Mucosa of stomach (tissue), 1 donor: Measurements from ENCODE around the gene CTNNA1.
"Not testable (repeated sequence)": the region's sequence is repeated elsewhere in the genome, so short reads cannot be mapped to it uniquely, and the experiment has no call there.

Experiments
- H3K27me3 ChIP-seq: one replicate; pipeline ENCODE4 v1.7.0; 2013; ENCODE audit warnings: mild to moderate bottlenecking, low read length; ENCODE audit not compliant: control insufficient read depth, insufficient read depth
- H3K36me3 ChIP-seq: one replicate; pipeline ENCODE4 v1.7.0; 2013; ENCODE audit warnings: low read length; ENCODE audit not compliant: control insufficient read depth, insufficient read depth
- H3K4me1 ChIP-seq: one replicate; pipeline ENCODE4 v1.7.0; 2013; ENCODE audit warnings: mild to moderate bottlenecking, low read length; ENCODE audit not compliant: control insufficient read depth, insufficient read depth
- H3K4me3 ChIP-seq: one replicate; pipeline ENCODE4 v1.7.0; 2013; ENCODE audit warnings: low read length
- H3K9ac ChIP-seq: one replicate; pipeline ENCODE4 v1.7.0; 2013; ENCODE audit warnings: mild to moderate bottlenecking, low read length, moderate library complexity
- H3K9me3 ChIP-seq: one replicate; pipeline ENCODE4 v1.7.0; 2013; ENCODE audit warnings: mild to moderate bottlenecking, low read length, moderate library complexity; ENCODE audit not compliant: control insufficient read depth
- donor health status: Pancreatic carcinoma.

The CTNNA1 gene

GRCh38 chr5:138805096-138805495, 51.9 kb downstream of the CTNNA1 start:
- no peaks in the 10 kb centered on the region for H3K27me3 ChIP-seq
- no peak overlapping the region for H3K4me3 ChIP-seq
- no peak overlapping the region for H3K9ac ChIP-seq
- no peaks in the 10 kb centered on the region for H3K4me1 ChIP-seq
- H3K9me3 ChIP-seq = no peaks in the 10 kb centered on the region
- no peaks in the 10 kb centered on the region for H3K36me3 ChIP-seq

- no peaks in the 10 kb centered on the region for H3K27me3 ChIP-seq
- H3K4me3 ChIP-seq = no peak overlapping the region
- H3K9ac ChIP-seq = no peak overlapping the region
- H3K9me3 ChIP-seq = no peaks in the 10 kb centered on the region
- H3K4me1 ChIP-seq = no peaks in the 10 kb centered on the region
- no peaks in the 10 kb centered on the region for H3K36me3 ChIP-seq
Observed at GRCh38 chr5:138807182-138807581, 54.0 kb downstream of the CTNNA1 start.

GRCh38 chr5:138809391-138809790, 56.2 kb downstream of the CTNNA1 start:
- no peak overlapping the region for H3K9ac ChIP-seq
- H3K9me3 ChIP-seq = no peaks in the 10 kb centered on the region
- H3K4me3 ChIP-seq = no peak overlapping the region
- H3K36me3 ChIP-seq = no peaks in the 10 kb centered on the region
- H3K27me3 ChIP-seq = no peaks in the 10 kb centered on the region
- H3K4me1 ChIP-seq = no peaks in the 10 kb centered on the region

GRCh38 chr5:138810861-138811260, 57.6 kb downstream of the CTNNA1 start:
- H3K36me3 ChIP-seq, H3K9me3 ChIP-seq, H3K4me3 ChIP-seq, H3K9ac ChIP-seq, H3K4me1 ChIP-seq, H3K27me3 ChIP-seq: not testable (repeated sequence)

- H3K9me3 ChIP-seq = no peaks in the 10 kb centered on the region
- H3K9ac ChIP-seq = no peak overlapping the region
- H3K4me3 ChIP-seq = no peak overlapping the region
- no peaks in the 10 kb centered on the region for H3K36me3 ChIP-seq
- no peaks in the 10 kb centered on the region for H3K27me3 ChIP-seq
- H3K4me1 ChIP-seq = peaks cover 13% of the 10 kb centered on the region
Observed at GRCh38 chr5:138815529-138815928, 62.3 kb downstream of the CTNNA1 start.

- Histone ChIP-seq H3K36me3 (no peaks in the 10 kb centered on the region), H3K9ac (no peak overlapping the region), H3K4me1 (peaks cover 13% of the 10 kb centered on the region), H3K4me3 (no peak overlapping the region), H3K27me3 (no peaks in the 10 kb centered on the region), H3K9me3 (no peaks in the 10 kb centered on the region)
Observed at GRCh38 chr5:138817241-138817640, 64.0 kb downstream of the CTNNA1 start.

GRCh38 chr5:138819081-138819480, 65.9 kb downstream of the CTNNA1 start:
- Histone ChIP-seq H3K27me3 (no peaks in the 10 kb centered on the region), H3K9ac (no peak overlapping the region), H3K36me3 (no peaks in the 10 kb centered on the region), H3K9me3 (no peaks in the 10 kb centered on the region), H3K4me1 (peaks cover 13% of the 10 kb centered on the region), H3K4me3 (no peak overlapping the region)

GRCh38 chr5:138820695-138821094, 67.5 kb downstream of the CTNNA1 start:
- Histone ChIP-seq H3K9me3 (no peaks in the 10 kb centered on the region), H3K4me1 (peaks cover 13% of the 10 kb centered on the region), H3K9ac (no peak overlapping the region), H3K27me3 (no peaks in the 10 kb centered on the region), H3K36me3 (no peaks in the 10 kb centered on the region), H3K4me3 (no peak overlapping the region)

- no peaks in the 10 kb centered on the region for H3K27me3 ChIP-seq
- H3K4me1 ChIP-seq = peaks cover 6% of the 10 kb centered on the region
- H3K4me3 ChIP-seq = no peak overlapping the region
- H3K36me3 ChIP-seq = peaks cover 3% of the 10 kb centered on the region
- no peaks in the 10 kb centered on the region for H3K9me3 ChIP-seq
- no peak overlapping the region for H3K9ac ChIP-seq
Observed at GRCh38 chr5:138824516-138824915, 71.3 kb downstream of the CTNNA1 start.

GRCh38 chr5:138824924-138825863, 72.0 kb downstream of the CTNNA1 start:
- H3K27me3 ChIP-seq = no peaks in the 10 kb centered on the region
- H3K36me3 ChIP-seq = peaks cover 3% of the 10 kb centered on the region
- peaks cover 3% of the 10 kb centered on the region for H3K4me1 ChIP-seq
- no peaks in the 10 kb centered on the region for H3K9me3 ChIP-seq
- H3K4me3 ChIP-seq = no peak overlapping the region
- H3K9ac ChIP-seq = no peak overlapping the region

GRCh38 chr5:138828556-138828955, 75.3 kb downstream of the CTNNA1 start:
- H3K4me1 ChIP-seq = no peaks in the 10 kb centered on the region
- H3K9ac ChIP-seq = no peak overlapping the region
- H3K36me3 ChIP-seq = peaks cover 3% of the 10 kb centered on the region
- no peak overlapping the region for H3K4me3 ChIP-seq
- H3K27me3 ChIP-seq = no peaks in the 10 kb centered on the region
- no peaks in the 10 kb centered on the region for H3K9me3 ChIP-seq

- Histone ChIP-seq H3K9me3 (no peaks in the 10 kb centered on the region), H3K4me1 (no peaks in the 10 kb centered on the region), H3K9ac (no peak overlapping the region), H3K27me3 (no peaks in the 10 kb centered on the region), H3K36me3 (peaks cover 3% of the 10 kb centered on the region), H3K4me3 (no peak overlapping the region)
Observed at GRCh38 chr5:138829341-138829740, 76.1 kb downstream of the CTNNA1 start.
